Measurements from ENCODE around the gene CEP170.

Gene CEP170

GRCh38 chr1:243267914-243268653 lies 13.0 kb upstream of the CEP170 start:
- peak; percentile 86 for DNase-seq (ENCODE audit: low spot score)

GRCh38 chr1:243267471-243267880 lies 12.4 kb upstream of the CEP170 start:
- no peak for DNase-seq (ENCODE audit: low spot score)

GRCh38 chr1:243266231-243266630 lies 11.2 kb upstream of the CEP170 start:
- no peak for DNase-seq (ENCODE audit: low spot score)

- DNase-seq (ENCODE audit: low spot score), result peak; percentile 50
Observed at GRCh38 chr1:243264717-243265116, 9.6 kb upstream of the CEP170 start.

- no peak for DNase-seq (ENCODE audit: low spot score)
Observed at GRCh38 chr1:243261390-243261789, 6.3 kb upstream of the CEP170 start.

- DNase-seq (ENCODE audit: low spot score), result no peak
Observed at GRCh38 chr1:243260221-243260880, 5.3 kb upstream of the CEP170 start.

GRCh38 chr1:243258731-243259130 lies 3.6 kb upstream of the CEP170 start:
- DNase-seq (ENCODE audit: low spot score), result no peak

- DNase-seq (ENCODE audit: low spot score), result no peak
Observed at GRCh38 chr1:243257189-243257588, 2.1 kb upstream of the CEP170 start.

GRCh38 chr1:243256590-243256989 lies 1.5 kb upstream of the CEP170 start:
- DNase-seq (ENCODE audit: low spot score), result peak; percentile 9

GRCh38 chr1:243255791-243256512 lies 871 bp upstream of the CEP170 start, which contains the start of gene SDCCAG8:
Gene SDCCAG8 (plus strand): TSS chr1:243256041. CDS start chr1:243256174, 133 bp downstream.
- peak; percentile 100 for DNase-seq (ENCODE audit: low spot score)

GRCh38 chr1:243254233-243254926 lies 701 bp downstream of the CEP170 start:
- peak; percentile 67 for DNase-seq (ENCODE audit: low spot score)

GRCh38 chr1:243253926-243254232 lies 1.2 kb downstream of the CEP170 start:
- no peak for DNase-seq (ENCODE audit: low spot score)

- DNase-seq (ENCODE audit: low spot score), result peak; percentile 58
Observed at GRCh38 chr1:243253211-243253925, 1.7 kb downstream of the CEP170 start.

GRCh38 chr1:243251539-243251938 lies 3.5 kb downstream of the CEP170 start:
- DNase-seq (ENCODE audit: low spot score), result no peak

- no peak for DNase-seq (ENCODE audit: low spot score)
Observed at GRCh38 chr1:243250102-243250501, 5.0 kb downstream of the CEP170 start.

GRCh38 chr1:243249214-243249613 lies 5.9 kb downstream of the CEP170 start:
- no peak for DNase-seq (ENCODE audit: low spot score)

GRCh38 chr1:243247901-243248300 lies 7.2 kb downstream of the CEP170 start:
- no peak for DNase-seq (ENCODE audit: low spot score)

- DNase-seq (ENCODE audit: low spot score), result no peak
Observed at GRCh38 chr1:243246916-243247315, 8.2 kb downstream of the CEP170 start.

- DNase-seq (ENCODE audit: low spot score), result no peak
Observed at GRCh38 chr1:243244432-243244841, 10.6 kb downstream of the CEP170 start.

- DNase-seq (ENCODE audit: low spot score), result no peak
Observed at GRCh38 chr1:243236604-243237252, 18.4 kb downstream of the CEP170 start.

GRCh38 chr1:243234978-243235647 lies 20.0 kb downstream of the CEP170 start:
- no peak for DNase-seq (ENCODE audit: low spot score)
